Measurements from ENCODE around the gene BRI3BP.

Gene BRI3BP

DNA sequence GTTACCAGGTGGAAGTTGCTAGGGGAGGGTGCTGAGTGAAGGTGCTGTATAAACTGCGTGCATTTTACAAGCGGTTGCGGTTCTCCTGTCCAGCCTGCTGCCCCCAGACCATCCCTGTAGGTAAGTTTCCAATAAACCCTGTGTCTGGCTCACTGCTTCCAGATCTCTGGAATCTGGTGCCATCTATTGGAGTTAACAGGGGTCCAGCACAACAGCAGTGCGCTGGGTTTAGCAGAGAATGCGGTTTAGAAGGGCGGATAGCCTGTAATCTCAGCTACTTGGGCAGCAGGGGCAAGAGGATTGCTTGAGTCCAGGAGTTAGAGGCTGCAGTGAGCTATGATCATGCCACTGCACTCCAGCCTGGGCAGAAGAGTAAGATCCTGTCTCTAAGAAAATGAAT lies 76.7 kb downstream of the BRI3BP start:
- Histone ChIP-seq H2AFZ (ENCODE audit: low read depth, low read length) (no peak overlapping the region), H3K23ac (ENCODE audit: low read length in 2 of 2) (peak overlapping the region in 1 of 2 experiments; percentile 38), H2BK120ac (ENCODE audit: low read depth, low read length) (no peak overlapping the region), H3K14ac (ENCODE audit: low read length in 2 of 2) (no peak overlapping the region), H4K91ac (ENCODE audit: low read length) (no peak overlapping the region), H2BK12ac (ENCODE audit: low read length in 2 of 2) (no peak overlapping the region), H3K9me3 (ENCODE audit: control insufficient read depth, low read length) (no peaks in the 10 kb centered on the region), H2BK5ac (ENCODE audit: low read depth, low read length, poor library complexity, severe bottlenecking) (no peak overlapping the region), H3K4me3 (ENCODE audit: insufficient read depth in 1 of 2, low read depth in 1 of 2, low read length in 2 of 2) (no peak overlapping the region), H3K9ac (ENCODE audit: low read length) (no peak overlapping the region), H3K4me1 (ENCODE audit: control insufficient read depth, insufficient read depth, low read depth, low read length) (peaks cover 23% of the 10 kb centered on the region), H3K79me1 (replicated peaks; ENCODE audit: low read length, poor library complexity, severe bottlenecking) (peaks cover 47% of the 10 kb centered on the region), H3K27me3 (ENCODE audit: control insufficient read depth in 1 of 2, insufficient read depth in 1 of 2, low read length in 2 of 2) (no peaks in the 10 kb centered on the region), H3K36me3 (ENCODE audit: control insufficient read depth in 1 of 2, insufficient read depth in 2 of 2, low read depth in 1 of 2, low read length in 2 of 2) (peaks cover 3 to 24% of the 10 kb centered on the region in 2 experiments), H3K27ac (ENCODE audit: low read length, poor library complexity, severe bottlenecking) (no peak overlapping the region), H3K18ac (ENCODE audit: low read depth in 1 of 2, low read length in 2 of 2) (no peak overlapping the region), H3K4me2 (ENCODE audit: low read length, poor library complexity, severe bottlenecking) (no peak overlapping the region), H2BK15ac (ENCODE audit: low read depth, poor library complexity, severe bottlenecking) (no peak overlapping the region), H2AK5ac (ENCODE audit: low read length, severe bottlenecking) (no peak overlapping the region), H3K4ac (ENCODE audit: low read depth in 1 of 2, low read length in 2 of 2) (no peak overlapping the region), H4K8ac (ENCODE audit: low read length) (no peak overlapping the region)
- WGBS: 92% methylated on average over 6 of the region's 6 CpGs
- no peak for DNase-seq

DNA sequence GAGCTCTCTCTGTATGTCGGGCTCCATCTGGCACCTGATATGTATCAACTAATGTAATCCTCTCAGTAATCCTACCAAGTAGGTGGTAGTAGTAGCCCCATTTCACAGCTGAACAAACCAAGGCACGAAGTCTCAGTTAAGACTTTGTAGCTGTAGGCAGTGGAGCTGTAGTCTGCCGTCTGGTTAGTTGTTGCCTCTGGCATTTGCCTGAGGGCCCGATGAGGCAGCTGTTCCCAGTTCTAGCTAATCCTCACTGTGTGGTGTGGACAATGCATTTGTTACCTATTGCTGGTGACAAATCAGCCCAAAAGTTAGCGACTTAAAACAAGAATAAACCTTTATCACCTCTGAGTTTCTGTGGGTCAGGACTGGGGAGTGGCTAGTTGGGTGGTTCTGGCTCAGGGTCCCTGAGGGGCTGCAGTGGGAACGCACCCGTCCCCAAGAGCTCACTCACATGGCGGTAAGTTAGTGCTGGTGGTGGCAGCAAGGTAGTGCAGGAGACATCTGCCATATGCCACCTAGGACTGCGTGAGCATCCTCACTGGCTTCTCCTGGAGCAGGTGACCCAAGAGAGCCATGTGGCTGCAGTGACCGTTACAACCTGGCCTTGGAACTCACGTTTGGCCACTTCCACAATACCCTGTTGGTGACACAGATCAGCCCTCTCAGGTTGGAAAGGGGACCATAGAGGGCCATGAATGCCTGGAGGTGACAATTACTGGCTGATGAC lies 77.4 kb downstream of the BRI3BP start:
- H3K36me3 ChIP-seq (ENCODE audit: control insufficient read depth in 1 of 2, insufficient read depth in 2 of 2, low read depth in 1 of 2, low read length in 2 of 2): peaks cover 4 to 24% of the 10 kb centered on the region in 2 experiments
- no peak overlapping the region for H3K4me3 ChIP-seq (ENCODE audit: insufficient read depth in 1 of 2, low read depth in 1 of 2, low read length in 2 of 2)
- peaks cover 20% of the 10 kb centered on the region for H3K4me1 ChIP-seq (ENCODE audit: control insufficient read depth, insufficient read depth, low read depth, low read length)
- no peak overlapping the region for H3K18ac ChIP-seq (ENCODE audit: low read depth in 1 of 2, low read length in 2 of 2)
- H3K23ac ChIP-seq (ENCODE audit: low read length in 2 of 2): no peak overlapping the region
- H4K8ac ChIP-seq (ENCODE audit: low read length): no peak overlapping the region
- WGBS: 97% methylated on average over 11 of the region's 11 CpGs
- H2AFZ ChIP-seq (ENCODE audit: low read depth, low read length): no peak overlapping the region
- no peaks in the 10 kb centered on the region for H3K9me3 ChIP-seq (ENCODE audit: control insufficient read depth, low read length)
- no peak overlapping the region for H2BK120ac ChIP-seq (ENCODE audit: low read depth, low read length)
- no peak overlapping the region for H3K27ac ChIP-seq (ENCODE audit: low read length, poor library complexity, severe bottlenecking)
- no peak overlapping the region for H3K9ac ChIP-seq (ENCODE audit: low read length)
- H3K4me2 ChIP-seq (ENCODE audit: low read length, poor library complexity, severe bottlenecking): no peak overlapping the region
- no peaks in the 10 kb centered on the region for H3K27me3 ChIP-seq (ENCODE audit: control insufficient read depth in 1 of 2, insufficient read depth in 1 of 2, low read length in 2 of 2)
- no peak overlapping the region for H3K4ac ChIP-seq (ENCODE audit: low read depth in 1 of 2, low read length in 2 of 2)
- no peak overlapping the region for H2BK12ac ChIP-seq (ENCODE audit: low read length in 2 of 2)
- H2BK15ac ChIP-seq (ENCODE audit: low read depth, poor library complexity, severe bottlenecking): no peak overlapping the region
- H3K14ac ChIP-seq (ENCODE audit: low read length in 2 of 2): no peak overlapping the region
- no peak overlapping the region for H4K91ac ChIP-seq (ENCODE audit: low read length)
- H2AK5ac ChIP-seq (ENCODE audit: low read length, severe bottlenecking): no peak overlapping the region
- peaks cover 45% of the 10 kb centered on the region for H3K79me1 ChIP-seq (replicated peaks; ENCODE audit: low read length, poor library complexity, severe bottlenecking)
- H2BK5ac ChIP-seq (ENCODE audit: low read depth, low read length, poor library complexity, severe bottlenecking): no peak overlapping the region
- no peak for DNase-seq

DNA sequence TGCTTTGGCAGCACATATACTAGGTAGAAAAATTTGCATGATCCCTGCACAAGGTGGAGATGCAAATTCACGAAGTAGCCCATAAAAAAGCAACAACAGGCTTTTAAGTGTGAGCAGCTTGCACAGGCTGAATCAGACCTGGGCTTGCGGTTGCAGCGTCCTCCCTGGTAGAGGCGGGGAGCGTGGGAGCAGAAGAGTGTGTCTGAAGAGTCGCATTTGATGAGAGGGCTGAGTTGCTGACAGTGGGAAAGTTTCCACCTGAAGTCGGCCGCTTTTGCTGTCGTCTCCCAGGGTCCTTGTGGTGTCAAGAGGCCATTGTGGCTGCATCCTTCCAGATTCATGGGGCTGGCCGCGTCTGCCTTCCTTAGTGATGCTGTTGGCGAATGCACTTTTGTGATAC lies 78.0 kb downstream of the BRI3BP start:
- Histone ChIP-seq H2BK12ac (ENCODE audit: low read length in 2 of 2) (no peak overlapping the region), H2AK5ac (ENCODE audit: low read length, severe bottlenecking) (no peak overlapping the region), H3K4me1 (ENCODE audit: control insufficient read depth, insufficient read depth, low read depth, low read length) (peaks cover 16% of the 10 kb centered on the region), H3K4me2 (ENCODE audit: low read length, poor library complexity, severe bottlenecking) (no peak overlapping the region), H2BK120ac (ENCODE audit: low read depth, low read length) (no peak overlapping the region), H3K9ac (ENCODE audit: low read length) (no peak overlapping the region), H3K18ac (ENCODE audit: low read depth in 1 of 2, low read length in 2 of 2) (no peak overlapping the region), H3K23ac (ENCODE audit: low read length in 2 of 2) (no peak overlapping the region), H3K14ac (ENCODE audit: low read length in 2 of 2) (no peak overlapping the region), H4K8ac (ENCODE audit: low read length) (no peak overlapping the region), H3K27me3 (ENCODE audit: control insufficient read depth in 1 of 2, insufficient read depth in 1 of 2, low read length in 2 of 2) (no peaks in the 10 kb centered on the region), H4K91ac (ENCODE audit: low read length) (no peak overlapping the region), H3K36me3 (ENCODE audit: control insufficient read depth in 1 of 2, insufficient read depth in 2 of 2, low read depth in 1 of 2, low read length in 2 of 2) (peaks cover 10 to 30% of the 10 kb centered on the region in 2 experiments), H2AFZ (ENCODE audit: low read depth, low read length) (no peak overlapping the region), H3K4ac (ENCODE audit: low read depth in 1 of 2, low read length in 2 of 2) (no peak overlapping the region), H3K9me3 (ENCODE audit: control insufficient read depth, low read length) (no peaks in the 10 kb centered on the region), H3K4me3 (ENCODE audit: insufficient read depth in 1 of 2, low read depth in 1 of 2, low read length in 2 of 2) (no peak overlapping the region), H2BK15ac (ENCODE audit: low read depth, poor library complexity, severe bottlenecking) (no peak overlapping the region), H3K79me1 (replicated peaks; ENCODE audit: low read length, poor library complexity, severe bottlenecking) (peaks cover 42% of the 10 kb centered on the region), H3K27ac (ENCODE audit: low read length, poor library complexity, severe bottlenecking) (no peak overlapping the region), H2BK5ac (ENCODE audit: low read depth, low read length, poor library complexity, severe bottlenecking) (no peak overlapping the region)
- WGBS: 97% methylated on average over 12 of the region's 12 CpGs
- no peak for DNase-seq

DNA sequence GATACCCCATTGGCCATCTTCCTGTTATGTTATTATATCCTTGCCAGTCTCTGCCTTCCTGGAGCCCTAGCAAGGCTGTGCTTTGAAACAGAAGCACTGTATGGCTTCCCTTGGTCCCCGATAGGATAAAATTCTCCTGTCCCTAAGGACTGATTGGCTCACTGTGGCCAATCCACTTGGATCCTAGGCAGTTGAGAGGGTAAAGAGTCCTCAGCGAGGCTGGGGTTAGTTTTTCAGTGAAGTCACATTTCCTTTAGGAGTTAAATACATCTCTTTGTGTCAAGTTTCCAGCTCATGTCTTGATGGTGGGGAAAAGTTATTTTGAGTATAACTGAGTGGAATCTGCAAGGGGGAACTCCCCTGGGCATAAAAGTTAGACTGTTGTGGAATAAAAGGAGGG lies 79.1 kb downstream of the BRI3BP start:
- Histone ChIP-seq H3K27me3 (ENCODE audit: control insufficient read depth in 1 of 2, insufficient read depth in 1 of 2, low read length in 2 of 2) (no peaks in the 10 kb centered on the region), H4K8ac (ENCODE audit: low read length) (no peak overlapping the region), H3K4me2 (ENCODE audit: low read length, poor library complexity, severe bottlenecking) (no peak overlapping the region), H3K36me3 (ENCODE audit: control insufficient read depth in 1 of 2, insufficient read depth in 2 of 2, low read depth in 1 of 2, low read length in 2 of 2) (peaks cover 13 to 35% of the 10 kb centered on the region in 2 experiments), H3K4me1 (ENCODE audit: control insufficient read depth, insufficient read depth, low read depth, low read length) (peaks cover 8% of the 10 kb centered on the region), H2BK5ac (ENCODE audit: low read depth, low read length, poor library complexity, severe bottlenecking) (no peak overlapping the region), H2AFZ (ENCODE audit: low read depth, low read length) (no peak overlapping the region), H3K14ac (ENCODE audit: low read length in 2 of 2) (no peak overlapping the region), H3K9me3 (ENCODE audit: control insufficient read depth, low read length) (no peaks in the 10 kb centered on the region), H3K4me3 (ENCODE audit: insufficient read depth in 1 of 2, low read depth in 1 of 2, low read length in 2 of 2) (no peak overlapping the region), H3K27ac (ENCODE audit: low read length, poor library complexity, severe bottlenecking) (no peak overlapping the region), H2BK15ac (ENCODE audit: low read depth, poor library complexity, severe bottlenecking) (no peak overlapping the region), H3K9ac (ENCODE audit: low read length) (no peak overlapping the region), H2AK5ac (ENCODE audit: low read length, severe bottlenecking) (no peak overlapping the region), H2BK120ac (ENCODE audit: low read depth, low read length) (no peak overlapping the region), H3K18ac (ENCODE audit: low read depth in 1 of 2, low read length in 2 of 2) (no peak overlapping the region), H3K79me1 (replicated peaks; ENCODE audit: low read length, poor library complexity, severe bottlenecking) (peaks cover 42% of the 10 kb centered on the region), H3K23ac (ENCODE audit: low read length in 2 of 2) (no peak overlapping the region), H4K91ac (ENCODE audit: low read length) (no peak overlapping the region), H3K4ac (ENCODE audit: low read depth in 1 of 2, low read length in 2 of 2) (no peak overlapping the region), H2BK12ac (ENCODE audit: low read length in 2 of 2) (no peak overlapping the region)
- 96% methylated on average over 2 of the region's 2 CpGs for WGBS
- DNase-seq: no peak
